ENCODE measurements around the gene MUC6. TPM values are rescaled to one million over a fixed set of nuclear protein-coding genes. Genes with fewer than 3 reads are reported as not detected.

Gene MUC6
- total and polyA plus RNA-seq, 8 donors: 25.5 to 239 (median 94.3) TPM

- peak; percentile 67 to 88 (median 72) for DNase-seq
- intact Hi-C loops (cut with DNase I): no loop called here
- ATAC-seq: peak; percentile 24 to 67 (median 46)
- Histone ChIP-seq H3K36me3 (no peaks in the 10 kb centered on the region), H3K4me3 (peak overlapping the region in 3 of 4 donors; percentile 7 to 41 (median 19)), H3K9me3 (no peaks in the 10 kb centered on the region), H3K4me1 (peaks cover 13 to 19% (median 19%) of the 10 kb centered on the region in 3 donors), H3K27ac (peak overlapping the region in 3 of 4 donors; percentile 31 to 63 (median 53)), H3K27me3 (no peaks in the 10 kb centered on the region)
- no peak for TF ChIP-seq CTCF (IDR thresholded peaks at IDR 0.05)
- WGBS, 2 donors: 37 to 49% methylated on average over 34 to 39 of the region's 39 CpGs
- no peak for FAIRE-seq
Measured at GRCh38 chr11:1034456-1035295, 1.8 kb downstream of the MUC6 start.

- ATAC-seq: peak; percentile 75 to 87 (median 80)
- TF ChIP-seq CTCF (IDR thresholded peaks at IDR 0.05): no peak
- Histone ChIP-seq H3K4me3 (peak overlapping the region in 2 of 4 donors; percentile 19 to 41), H3K27me3 (no peaks in the 10 kb centered on the region), H3K27ac (peak overlapping the region; percentile 28 to 63 (median 48)), H3K9me3 (no peaks in the 10 kb centered on the region), H3K4me1 (peaks cover 13 to 19% (median 19%) of the 10 kb centered on the region in 3 donors), H3K36me3 (no peaks in the 10 kb centered on the region)
- 14 to 16% methylated on average over 8 of the region's 8 CpGs for WGBS, 2 donors
- DNase-seq: peak in 5 of 6 donors; percentile 75 to 87 (median 86)
- intact Hi-C loops (cut with DNase I): no loop called here
- FAIRE-seq: no peak
Measured at GRCh38 chr11:1034001-1034400, 2.5 kb downstream of the MUC6 start.

GRCh38 chr11:1033016-1033798, 3.3 kb downstream of the MUC6 start:
- intact Hi-C loops (cut with DNase I): no loop called here
- WGBS, 2 donors: 68 to 71% methylated on average over 31 to 38 of the region's 38 CpGs
- FAIRE-seq (no peak), ATAC-seq (peak; percentile 22 to 47 (median 25)), DNase-seq (peak in 3 of 6 donors; percentile 47 to 78 (median 66))
- Histone ChIP-seq H3K27ac (peak overlapping the region; percentile 24 to 63 (median 35)), H3K4me1 (peaks cover 13 to 19% (median 19%) of the 10 kb centered on the region in 3 donors), H3K4me3 (no peak overlapping the region), H3K36me3 (no peaks in the 10 kb centered on the region), H3K27me3 (no peaks in the 10 kb centered on the region), H3K9me3 (no peaks in the 10 kb centered on the region)
- no peak for TF ChIP-seq CTCF (IDR thresholded peaks at IDR 0.05)

GRCh38 chr11:1032310-1032891, 4.1 kb downstream of the MUC6 start:
- no peak for TF ChIP-seq CTCF (IDR thresholded peaks at IDR 0.05)
- peaks cover 13 to 19% (median 19%) of the 10 kb centered on the region in 3 donors for H3K4me1 ChIP-seq
- intact Hi-C loops (cut with DNase I): no loop called here
- H3K4me3 ChIP-seq: no peak overlapping the region
- H3K27ac ChIP-seq: no peak overlapping the region
- no peak for FAIRE-seq
- WGBS, 2 donors: 94 to 96% methylated on average over 12 of the region's 12 CpGs
- H3K36me3 ChIP-seq: no peaks in the 10 kb centered on the region
- no peak for ATAC-seq
- no peaks in the 10 kb centered on the region for H3K9me3 ChIP-seq
- H3K27me3 ChIP-seq: no peaks in the 10 kb centered on the region
- no peak for DNase-seq
